ENCODE results near the gene ACTRT2. TPM values are rescaled to one million over a fixed set of nuclear protein-coding genes. Genes with fewer than 3 reads are reported as not detected.
A peak's percentile ranks its signal among the peaks of the same experiment; 100 is the strongest.

The ACTRT2 gene
- total and polyA plus RNA-seq, 3 donors from 2014 or later, result 64.2 to 183 (median 143) TPM

GRCh38 chr1:3011631-3012455 is 9.4 kb upstream of the ACTRT2 start:
- H3K36me3 ChIP-seq (ENCODE audit: low read depth, missing control alignments), result no peaks in the 10 kb centered on the region
- peaks cover 9% of the 10 kb centered on the region for H3K4me1 ChIP-seq
- H3K27ac ChIP-seq, result no peak overlapping the region
- H3K4me3 ChIP-seq, result peak overlapping the region in 1 of 2 donors; percentile 30
- H3K9me3 ChIP-seq, result no peaks in the 10 kb centered on the region
- WGBS, 2 donors, result 18 to 32% methylated on average over 35 to 46 of the region's 46 CpGs
- no peaks in the 10 kb centered on the region for H3K27me3 ChIP-seq
- peak; percentile 56 for DNase-seq
- TF ChIP-seq POLR2A (IDR thresholded peaks at IDR 0.05), result no peak
- no peak for TF ChIP-seq CTCF (IDR thresholded peaks at IDR 0.05)
- intact Hi-C loops (cut with DNase I; ENCODE audit: low total_unique reads), result loop anchor here (5.0 kb wide), 1 partner anchor 410 kb away; no protein-coding TSS in a partner anchor

- Histone ChIP-seq H3K27me3 (no peaks in the 10 kb centered on the region), H3K4me3 (peak overlapping the region in 1 of 2 donors; percentile 30), H3K36me3 (ENCODE audit: low read depth, missing control alignments) (no peaks in the 10 kb centered on the region), H3K9me3 (no peaks in the 10 kb centered on the region), H3K4me1 (peaks cover 9% of the 10 kb centered on the region), H3K27ac (no peak overlapping the region)
- intact Hi-C loops (cut with DNase I; ENCODE audit: low total_unique reads), result loop anchor here (5.0 kb wide), 1 partner anchor 410 kb away; no protein-coding TSS in a partner anchor
- peak; percentile 74 for DNase-seq
- TF ChIP-seq CTCF (IDR thresholded peaks at IDR 0.05) (peak in 2 of 3 experiments; percentile 48 to 98), POLR2A (IDR thresholded peaks at IDR 0.05) (no peak)
- WGBS, 2 donors, result 23 to 32% methylated on average over 22 to 44 of the region's 44 CpGs
Measured at GRCh38 chr1:3012456-3013291, 8.6 kb upstream of the ACTRT2 start.

GRCh38 chr1:3013371-3014049 is 7.8 kb upstream of the ACTRT2 start:
- Histone ChIP-seq H3K36me3 (ENCODE audit: low read depth, missing control alignments) (no peaks in the 10 kb centered on the region), H3K27ac (no peak overlapping the region), H3K4me3 (no peak overlapping the region), H3K27me3 (no peaks in the 10 kb centered on the region), H3K9me3 (no peaks in the 10 kb centered on the region), H3K4me1 (peaks cover 9% of the 10 kb centered on the region)
- intact Hi-C loops (cut with DNase I; ENCODE audit: low total_unique reads), result loop anchor here (5.0 kb wide), 1 partner anchor 409 kb away; no protein-coding TSS in a partner anchor
- no peak for TF ChIP-seq CTCF (IDR thresholded peaks at IDR 0.05)
- TF ChIP-seq POLR2A (IDR thresholded peaks at IDR 0.05), result no peak
- WGBS, 2 donors, result 88 to 89% methylated on average over 13 to 15 of the region's 15 CpGs
- DNase-seq, result no peak

GRCh38 chr1:3014050-3014440 is 7.2 kb upstream of the ACTRT2 start:
- H3K27me3 ChIP-seq, result no peaks in the 10 kb centered on the region
- intact Hi-C loops (cut with DNase I; ENCODE audit: low total_unique reads), result loop anchor here (5.0 kb wide), 1 partner anchor 408 kb away; no protein-coding TSS in a partner anchor
- WGBS, 2 donors, result 65 to 82% methylated on average over 2 to 10 of the region's 10 CpGs
- H3K36me3 ChIP-seq (ENCODE audit: low read depth, missing control alignments), result no peaks in the 10 kb centered on the region
- no peak overlapping the region for H3K4me3 ChIP-seq
- H3K4me1 ChIP-seq, result peaks cover 9% of the 10 kb centered on the region
- no peak overlapping the region for H3K27ac ChIP-seq
- no peak for DNase-seq
- no peak for TF ChIP-seq CTCF (IDR thresholded peaks at IDR 0.05)
- TF ChIP-seq POLR2A (IDR thresholded peaks at IDR 0.05), result no peak
- no peaks in the 10 kb centered on the region for H3K9me3 ChIP-seq
